ENCODE measurements around the gene LILRB2. TPM values are rescaled to one million over a fixed set of nuclear protein-coding genes. Genes with fewer than 3 reads are reported as not detected.
"Not testable (repeated sequence)": the region's sequence is repeated elsewhere in the genome, so short reads cannot be mapped to it uniquely, and the experiment has no call there.

Gene LILRB2
- 4.7 TPM for polyA plus RNA-seq (2013)

DNA sequence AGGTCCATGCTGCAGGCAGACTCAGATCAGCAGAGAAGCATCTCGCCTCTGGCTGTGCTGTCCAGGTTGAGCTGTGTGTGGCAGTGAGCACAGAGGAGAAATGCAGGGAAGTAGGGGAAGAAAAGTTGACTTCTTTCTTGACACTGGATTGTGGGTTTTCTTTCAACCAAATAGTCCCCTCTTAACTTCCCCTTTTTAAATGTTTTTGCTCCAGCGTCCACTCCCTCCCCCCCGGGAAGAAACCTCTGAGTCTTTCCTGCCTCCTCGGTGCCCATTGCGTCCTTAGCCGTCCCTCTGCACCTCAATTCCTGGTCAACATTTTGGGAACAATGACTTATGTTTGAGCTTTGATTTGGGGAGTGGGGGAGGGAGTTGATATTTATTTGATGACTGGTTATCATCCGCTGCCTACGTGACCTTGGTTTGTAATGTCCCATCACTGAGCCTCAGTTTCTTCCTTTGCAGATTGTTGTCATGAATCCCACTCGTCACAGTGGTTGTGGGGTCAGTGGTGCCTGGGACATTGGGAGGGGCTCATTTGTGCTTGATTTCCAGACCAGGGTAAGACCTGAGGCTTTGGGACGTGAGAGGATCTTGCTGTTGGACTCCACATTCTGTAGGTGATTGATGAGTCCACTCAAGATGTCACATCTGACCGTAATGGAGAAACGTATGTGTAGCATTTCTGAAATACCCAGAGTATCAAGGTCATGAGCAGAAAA lies at the start of gene LILRB2:
TSS of gene LILRB2 (minus strand) at position 104 of the 722 bp plus-strand sequence. CDS start 614 bp downstream, outside the sequence.
- CTCF ChIA-PET: interaction anchor here (1.2 to 1.8 kb wide), 2 partner anchors 13 to 15 kb away, joined by 6 to 7 read pairs; no protein-coding TSS in a partner anchor
- POLR2A ChIA-PET: no interaction called here

DNA sequence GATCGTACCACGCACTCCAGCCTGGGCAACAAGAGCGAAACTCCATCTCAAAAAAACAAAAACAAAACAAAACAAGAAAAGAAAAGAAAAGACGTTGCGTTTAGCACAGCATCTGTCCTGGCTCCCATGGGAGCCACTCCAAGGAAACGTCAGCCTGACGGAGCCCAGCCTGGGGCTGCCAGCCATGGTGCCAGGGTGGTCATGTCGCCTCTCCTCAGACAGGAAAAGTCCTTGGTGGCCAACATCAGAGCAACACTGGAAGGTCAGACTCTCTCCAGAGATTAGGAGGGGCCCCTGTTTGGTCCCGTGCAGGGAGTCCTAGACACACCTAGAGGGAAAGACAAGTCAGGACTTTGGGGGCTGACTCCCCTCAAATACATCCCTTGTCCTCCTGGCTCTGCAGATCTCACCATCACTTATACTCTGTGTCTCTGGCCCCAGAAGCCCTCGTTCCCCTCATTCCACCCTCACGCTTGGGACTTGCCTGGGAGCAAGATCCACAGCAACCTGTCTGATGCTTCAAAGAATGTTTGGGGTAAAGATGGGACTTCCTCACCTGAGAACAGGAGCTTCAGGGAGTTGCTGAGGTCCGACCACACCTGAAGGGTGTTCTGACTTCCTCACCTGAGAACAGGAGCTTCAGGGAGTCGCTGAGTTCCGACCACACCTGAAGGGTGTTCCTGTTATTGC lies 48.7 kb upstream of the LILRB2 start:
- Histone ChIP-seq H3K27me3 (replicated peaks in 2 of 5; ENCODE audit: control insufficient read depth in 4 of 5, insufficient read depth in 5 of 5, low read length in 4 of 5) (no peaks in the 10 kb centered on the region), H3K27ac (ENCODE audit: insufficient read depth in 1 of 2, low read depth in 1 of 2, low read length in 2 of 2, poor library complexity in 1 of 2, severe bottlenecking in 2 of 2) (no peak overlapping the region), H3K4me3 (ENCODE audit: control insufficient read depth in 1 of 7, extremely low read depth in 1 of 7, insufficient read depth in 4 of 7, low read depth in 2 of 7, low read length in 6 of 7) (no peak overlapping the region), H3K9me3 (ENCODE audit: control extremely low read depth in 1 of 5, control insufficient read depth in 4 of 5, insufficient read depth in 2 of 5, low read depth in 1 of 5, low read length in 4 of 5) (no peaks in the 10 kb centered on the region), H3K36me3 (ENCODE audit: control insufficient read depth in 4 of 4, insufficient read depth in 4 of 4, low read length in 3 of 4) (no peaks in the 10 kb centered on the region), H3K4me1 (ENCODE audit: control extremely low read depth in 1 of 4, control insufficient read depth in 4 of 4, insufficient read depth in 4 of 4, low read length in 3 of 4) (peaks cover 0 to 21% (median 8%) of the 10 kb centered on the region in 4 experiments)
- ChIA-PET CTCF (interaction anchor here (1.0 to 1.5 kb wide), 2 partner anchors 8 to 61 kb away, joined by 3 to 4 read pairs; no protein-coding TSS in a partner anchor), POLR2A (no interaction called here)
- DNase-seq: no peak
- WGBS (ENCODE audit: insufficient coverage): 97% methylated on average over 10 of the region's 14 CpGs

More for the DNA sequence above, at the start of gene LILRB2:
- Histone ChIP-seq H3K4me1 (ENCODE audit: control extremely low read depth in 1 of 4, control insufficient read depth in 4 of 4, insufficient read depth in 4 of 4, low read length in 3 of 4) (peaks cover 15 to 68% (median 63%) of the 10 kb centered on the region in 4 experiments), H3K27me3 (replicated peaks in 2 of 5; ENCODE audit: control insufficient read depth in 4 of 5, insufficient read depth in 5 of 5, low read length in 4 of 5) (no peaks in the 10 kb centered on the region), H3K9me3 (ENCODE audit: control extremely low read depth in 1 of 5, control insufficient read depth in 4 of 5, insufficient read depth in 2 of 5, low read depth in 1 of 5, low read length in 4 of 5) (no peaks in the 10 kb centered on the region), H3K4me3 (ENCODE audit: control insufficient read depth in 1 of 7, extremely low read depth in 1 of 7, insufficient read depth in 4 of 7, low read depth in 2 of 7, low read length in 6 of 7) (peak within 1 kb of the TSS in 6 of 7 experiments; percentile 33 to 73 (median 58)), H3K27ac (ENCODE audit: insufficient read depth in 1 of 2, low read depth in 1 of 2, low read length in 2 of 2, poor library complexity in 1 of 2, severe bottlenecking in 2 of 2) (no peak within 1 kb of the TSS), H3K36me3 (ENCODE audit: control insufficient read depth in 4 of 4, insufficient read depth in 4 of 4, low read length in 3 of 4) (peaks cover 0 to 3% (median 0%) of the 10 kb centered on the region in 4 experiments)
- DNase-seq: peak in 2 of 3 donors; percentile 81 to 83
- 59% methylated on average over 8 of the region's 12 CpGs for WGBS (ENCODE audit: insufficient coverage)

DNA sequence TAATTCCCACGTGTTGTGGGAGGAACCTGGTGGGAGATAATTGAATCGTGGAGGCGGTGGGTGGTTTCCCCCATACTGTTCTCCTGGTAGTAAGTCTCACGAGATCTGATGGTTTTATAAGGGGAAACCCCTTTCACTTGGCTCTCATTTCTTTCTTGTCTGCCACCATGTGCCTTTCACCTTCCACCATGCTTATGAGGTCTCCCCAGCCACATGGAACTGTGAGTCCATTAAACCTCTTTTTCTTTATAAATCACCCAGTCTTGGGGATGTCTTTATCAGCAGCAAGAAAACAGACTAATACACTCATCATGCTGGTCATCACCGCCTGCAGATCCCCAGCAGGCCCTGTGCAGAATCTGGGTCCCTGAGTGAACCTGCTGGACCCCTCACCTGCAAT lies 47.9 kb upstream of the LILRB2 start:
- WGBS (ENCODE audit: insufficient coverage): 100% methylated on average over 1 of the region's 5 CpGs
- CTCF ChIA-PET: interaction anchor here (8.8 kb wide), 1 partner anchor 62 kb away, joined by 86 read pairs; no protein-coding TSS in a partner anchor
- H3K36me3 ChIP-seq (ENCODE audit: control insufficient read depth in 4 of 4, insufficient read depth in 4 of 4, low read length in 3 of 4); H3K4me3 ChIP-seq (ENCODE audit: control insufficient read depth in 1 of 7, extremely low read depth in 1 of 7, insufficient read depth in 4 of 7, low read depth in 2 of 7, low read length in 6 of 7); DNase-seq; POLR2A ChIA-PET; H3K27me3 ChIP-seq (replicated peaks in 2 of 5; ENCODE audit: control insufficient read depth in 4 of 5, insufficient read depth in 5 of 5, low read length in 4 of 5); H3K27ac ChIP-seq (ENCODE audit: insufficient read depth in 1 of 2, low read depth in 1 of 2, low read length in 2 of 2, poor library complexity in 1 of 2, severe bottlenecking in 2 of 2); H3K9me3 ChIP-seq (ENCODE audit: control extremely low read depth in 1 of 5, control insufficient read depth in 4 of 5, insufficient read depth in 2 of 5, low read depth in 1 of 5, low read length in 4 of 5): not testable (repeated sequence)
- H3K4me1 ChIP-seq (ENCODE audit: control extremely low read depth in 1 of 4, control insufficient read depth in 4 of 4, insufficient read depth in 4 of 4, low read length in 3 of 4): peaks cover 0 to 21% (median 8%) of the 10 kb centered on the region in 4 experiments

DNA sequence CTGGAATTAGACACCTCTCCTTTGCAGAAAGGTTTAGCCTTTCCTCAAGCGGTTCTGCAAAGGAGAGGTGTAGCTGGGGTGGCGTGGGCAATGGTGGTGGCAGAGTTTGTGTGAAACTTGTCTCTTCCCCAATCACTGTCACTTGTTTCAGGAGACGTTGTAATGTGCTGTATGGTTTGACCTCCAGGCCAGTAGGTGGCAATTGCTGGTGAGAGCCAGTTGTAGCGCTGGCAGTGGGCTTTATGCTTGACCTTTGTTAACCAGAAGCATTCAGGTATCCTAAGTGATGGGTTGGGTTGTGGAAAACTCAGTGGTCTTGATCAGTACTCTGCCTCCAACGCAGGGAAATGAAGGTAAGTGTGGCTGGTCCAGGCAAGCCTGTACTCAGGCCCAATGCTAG lies 44.7 kb upstream of the LILRB2 start:
- H3K4me1 ChIP-seq (ENCODE audit: control extremely low read depth in 1 of 4, control insufficient read depth in 4 of 4, insufficient read depth in 4 of 4, low read length in 3 of 4): peaks cover 0 to 21% (median 8%) of the 10 kb centered on the region in 4 experiments
- H3K27me3 ChIP-seq (replicated peaks in 2 of 5; ENCODE audit: control insufficient read depth in 4 of 5, insufficient read depth in 5 of 5, low read length in 4 of 5): no peaks in the 10 kb centered on the region
- H3K36me3 ChIP-seq (ENCODE audit: control insufficient read depth in 4 of 4, insufficient read depth in 4 of 4, low read length in 3 of 4): no peaks in the 10 kb centered on the region
- H3K4me3 ChIP-seq (ENCODE audit: control insufficient read depth in 1 of 7, extremely low read depth in 1 of 7, insufficient read depth in 4 of 7, low read depth in 2 of 7, low read length in 6 of 7): no peak overlapping the region
- ChIA-PET POLR2A (no interaction called here), CTCF (interaction anchor here (0.6 to 8.8 kb wide), 13 partner anchors 9 to 93 kb away, joined by 3 to 86 read pairs (median 5); no protein-coding TSS in a partner anchor)
- no peaks in the 10 kb centered on the region for H3K9me3 ChIP-seq (ENCODE audit: control extremely low read depth in 1 of 5, control insufficient read depth in 4 of 5, insufficient read depth in 2 of 5, low read depth in 1 of 5, low read length in 4 of 5)
- WGBS (ENCODE audit: insufficient coverage): 96% methylated on average over 4 of the region's 5 CpGs
- DNase-seq: no peak
- H3K27ac ChIP-seq (ENCODE audit: insufficient read depth in 1 of 2, low read depth in 1 of 2, low read length in 2 of 2, poor library complexity in 1 of 2, severe bottlenecking in 2 of 2): no peak overlapping the region

DNA sequence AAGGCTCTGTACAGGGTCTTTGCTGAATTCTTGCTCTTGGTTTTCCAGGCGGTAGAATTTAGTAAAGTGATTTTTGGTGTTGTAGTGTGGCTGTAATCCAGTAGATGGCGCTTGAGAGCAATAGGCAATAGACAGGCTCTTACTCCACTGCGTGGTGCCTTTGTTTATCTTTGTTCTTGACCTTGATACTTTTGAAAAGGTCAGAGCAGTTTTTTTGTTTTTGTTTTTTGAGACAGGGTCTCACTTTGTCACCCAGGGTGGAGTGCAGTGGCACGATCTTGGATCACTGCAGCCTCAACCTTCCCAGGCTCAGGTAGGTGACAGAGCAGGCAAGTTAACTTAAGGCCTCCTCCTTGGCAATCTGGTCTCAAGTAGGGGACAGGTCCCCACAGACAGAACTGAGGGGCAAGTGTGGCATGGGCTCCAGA lies 44.3 kb upstream of the LILRB2 start:
- Histone ChIP-seq H3K4me1 (ENCODE audit: control extremely low read depth in 1 of 4, control insufficient read depth in 4 of 4, insufficient read depth in 4 of 4, low read length in 3 of 4) (peaks cover 0 to 21% (median 8%) of the 10 kb centered on the region in 4 experiments), H3K4me3 (ENCODE audit: control insufficient read depth in 1 of 7, extremely low read depth in 1 of 7, insufficient read depth in 4 of 7, low read depth in 2 of 7, low read length in 6 of 7) (no peak overlapping the region), H3K36me3 (ENCODE audit: control insufficient read depth in 4 of 4, insufficient read depth in 4 of 4, low read length in 3 of 4) (no peaks in the 10 kb centered on the region), H3K9me3 (ENCODE audit: control extremely low read depth in 1 of 5, control insufficient read depth in 4 of 5, insufficient read depth in 2 of 5, low read depth in 1 of 5, low read length in 4 of 5) (no peaks in the 10 kb centered on the region), H3K27ac (ENCODE audit: insufficient read depth in 1 of 2, low read depth in 1 of 2, low read length in 2 of 2, poor library complexity in 1 of 2, severe bottlenecking in 2 of 2) (no peak overlapping the region), H3K27me3 (replicated peaks in 2 of 5; ENCODE audit: control insufficient read depth in 4 of 5, insufficient read depth in 5 of 5, low read length in 4 of 5) (no peaks in the 10 kb centered on the region)
- peak; percentile 58 to 81 (median 68) for DNase-seq
- CTCF ChIA-PET: interaction anchor here (0.6 to 8.8 kb wide), 20 partner anchors 9 to 158 kb away, joined by 3 to 86 read pairs (median 5); partner anchors contain the start of gene LILRB5
- 12% methylated on average over 4 of the region's 4 CpGs for WGBS (ENCODE audit: insufficient coverage)
- POLR2A ChIA-PET: no interaction called here

DNA sequence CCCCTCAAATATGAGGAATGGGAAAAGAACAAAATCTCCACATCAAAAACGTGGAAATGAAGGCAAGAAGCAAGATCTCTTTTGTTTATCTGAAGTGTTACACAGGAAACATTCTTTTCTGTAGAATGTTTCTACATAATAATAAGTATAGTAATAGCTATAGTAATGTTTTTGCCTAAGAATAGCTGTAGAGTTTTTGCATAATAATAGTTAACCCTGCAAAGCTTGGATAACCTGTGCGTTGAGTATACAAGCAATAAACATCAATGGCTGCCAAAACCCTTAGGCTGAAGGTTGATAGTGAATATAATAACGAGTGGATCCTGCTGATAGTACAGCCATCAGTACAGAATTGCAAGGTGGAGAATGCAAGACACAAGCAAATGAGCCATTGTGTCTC lies 43.2 kb upstream of the LILRB2 start:
- no peak overlapping the region for H3K27ac ChIP-seq (ENCODE audit: insufficient read depth in 1 of 2, low read depth in 1 of 2, low read length in 2 of 2, poor library complexity in 1 of 2, severe bottlenecking in 2 of 2)
- CTCF ChIA-PET: interaction anchor here (0.9 to 8.8 kb wide), 16 partner anchors 8 to 115 kb away, joined by 3 to 86 read pairs (median 3); partner anchors contain the start of genes LILRB5 and TTYH1
- no peak for DNase-seq
- H3K27me3 ChIP-seq (replicated peaks in 2 of 5; ENCODE audit: control insufficient read depth in 4 of 5, insufficient read depth in 5 of 5, low read length in 4 of 5): no peaks in the 10 kb centered on the region
- H3K4me1 ChIP-seq (ENCODE audit: control extremely low read depth in 1 of 4, control insufficient read depth in 4 of 4, insufficient read depth in 4 of 4, low read length in 3 of 4): peaks cover 4 to 21% (median 10%) of the 10 kb centered on the region in 4 experiments
- WGBS (ENCODE audit: insufficient coverage): 86% methylated on average over 1 of the region's 3 CpGs
- H3K4me3 ChIP-seq (ENCODE audit: control insufficient read depth in 1 of 7, extremely low read depth in 1 of 7, insufficient read depth in 4 of 7, low read depth in 2 of 7, low read length in 6 of 7): no peak overlapping the region
- POLR2A ChIA-PET: no interaction called here
- H3K9me3 ChIP-seq (ENCODE audit: control extremely low read depth in 1 of 5, control insufficient read depth in 4 of 5, insufficient read depth in 2 of 5, low read depth in 1 of 5, low read length in 4 of 5): no peaks in the 10 kb centered on the region
- H3K36me3 ChIP-seq (ENCODE audit: control insufficient read depth in 4 of 4, insufficient read depth in 4 of 4, low read length in 3 of 4): no peaks in the 10 kb centered on the region

Measured in common myeloid progenitor, CD34-positive (primary cell).